ENCODE data around the gene MFSD6.
A peak's percentile ranks its signal among the peaks of the same experiment; 100 is the strongest.

The MFSD6 gene

DNA sequence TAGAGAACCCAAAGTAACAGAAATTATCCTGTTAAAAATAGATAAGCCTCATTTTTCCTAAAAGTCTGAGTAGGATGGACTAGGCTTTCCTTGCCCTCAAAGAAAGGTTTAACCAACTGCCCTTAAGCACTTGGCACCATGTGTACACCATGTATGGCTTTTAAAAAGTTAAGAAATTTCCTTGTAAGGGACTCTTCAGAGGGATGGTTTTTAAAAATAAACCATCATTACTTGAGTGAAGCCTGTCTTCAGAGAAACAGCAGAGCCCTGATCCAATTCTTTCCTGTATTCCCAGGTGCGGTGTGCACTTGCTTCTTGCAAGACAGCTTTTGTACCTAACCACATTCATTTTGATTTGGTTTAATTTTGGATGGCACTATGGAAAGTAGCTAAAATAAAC is 127.4 kb downstream of the MFSD6 start:
- DNase-seq (ENCODE audit: insufficient read length, low spot score) (no peak), FAIRE-seq (no peak)
- TF ChIP-seq, protein P1, sequence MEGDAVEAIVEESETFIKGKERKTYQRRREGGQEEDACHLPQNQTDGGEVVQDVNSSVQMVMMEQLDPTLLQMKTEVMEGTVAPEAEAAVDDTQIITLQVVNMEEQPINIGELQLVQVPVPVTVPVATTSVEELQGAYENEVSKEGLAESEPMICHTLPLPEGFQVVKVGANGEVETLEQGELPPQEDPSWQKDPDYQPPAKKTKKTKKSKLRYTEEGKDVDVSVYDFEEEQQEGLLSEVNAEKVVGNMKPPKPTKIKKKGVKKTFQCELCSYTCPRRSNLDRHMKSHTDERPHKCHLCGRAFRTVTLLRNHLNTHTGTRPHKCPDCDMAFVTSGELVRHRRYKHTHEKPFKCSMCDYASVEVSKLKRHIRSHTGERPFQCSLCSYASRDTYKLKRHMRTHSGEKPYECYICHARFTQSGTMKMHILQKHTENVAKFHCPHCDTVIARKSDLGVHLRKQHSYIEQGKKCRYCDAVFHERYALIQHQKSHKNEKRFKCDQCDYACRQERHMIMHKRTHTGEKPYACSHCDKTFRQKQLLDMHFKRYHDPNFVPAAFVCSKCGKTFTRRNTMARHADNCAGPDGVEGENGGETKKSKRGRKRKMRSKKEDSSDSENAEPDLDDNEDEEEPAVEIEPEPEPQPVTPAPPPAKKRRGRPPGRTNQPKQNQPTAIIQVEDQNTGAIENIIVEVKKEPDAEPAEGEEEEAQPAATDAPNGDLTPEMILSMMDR (IDR thresholded peaks at IDR 0.05; ENCODE audit: insufficient read depth, missing control alignments): no peak

DNA sequence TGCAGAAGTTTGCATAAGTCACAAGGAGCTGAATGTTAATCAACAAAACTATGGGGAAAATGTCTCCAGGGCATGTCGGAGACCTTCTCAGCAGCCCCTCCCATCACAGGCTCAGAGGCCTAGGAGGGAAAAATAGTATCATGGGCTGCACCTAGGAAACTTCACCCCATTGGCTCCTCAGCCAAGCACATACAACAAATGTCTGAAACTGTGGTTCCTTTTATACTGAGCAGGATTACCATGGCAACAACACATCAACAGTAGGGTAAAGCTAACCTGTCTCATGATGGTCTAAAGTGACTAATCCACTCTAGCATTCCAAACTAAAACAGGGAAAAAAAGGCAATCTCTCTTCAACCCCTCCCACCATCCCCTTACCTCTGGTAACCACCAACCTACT is 129.6 kb downstream of the MFSD6 start:
- TF ChIP-seq, protein P1 (IDR thresholded peaks at IDR 0.05; ENCODE audit: insufficient read depth, missing control alignments): no peak
- no peak for FAIRE-seq

DNA sequence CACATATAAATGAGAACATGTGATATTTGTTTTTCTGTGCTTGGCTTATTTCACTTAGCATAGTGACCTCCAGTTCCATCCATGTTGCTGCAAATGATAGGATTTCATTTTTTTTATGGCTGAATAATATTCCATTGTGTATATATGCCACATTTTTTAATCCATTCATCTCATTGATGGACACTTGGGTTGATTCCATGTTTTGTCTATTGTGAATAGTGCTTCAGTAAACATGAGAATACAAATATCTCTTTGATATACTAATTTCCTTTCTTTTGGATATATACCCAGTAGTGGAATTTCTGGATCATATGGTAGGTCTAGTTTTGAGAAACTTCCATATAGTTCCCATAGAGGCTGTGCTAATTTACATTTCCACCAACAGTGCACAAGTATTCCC is 130.0 kb downstream of the MFSD6 start:
- DNase-seq (ENCODE audit: insufficient read length, low spot score) (no peak), FAIRE-seq (peak; percentile 56)
- TF ChIP-seq, protein P1 (IDR thresholded peaks at IDR 0.05; ENCODE audit: insufficient read depth, missing control alignments): no peak

More for the DNA sequence above, 129.6 kb downstream of the MFSD6 start:
- no peak for DNase-seq (ENCODE audit: insufficient read length, low spot score)

DNA sequence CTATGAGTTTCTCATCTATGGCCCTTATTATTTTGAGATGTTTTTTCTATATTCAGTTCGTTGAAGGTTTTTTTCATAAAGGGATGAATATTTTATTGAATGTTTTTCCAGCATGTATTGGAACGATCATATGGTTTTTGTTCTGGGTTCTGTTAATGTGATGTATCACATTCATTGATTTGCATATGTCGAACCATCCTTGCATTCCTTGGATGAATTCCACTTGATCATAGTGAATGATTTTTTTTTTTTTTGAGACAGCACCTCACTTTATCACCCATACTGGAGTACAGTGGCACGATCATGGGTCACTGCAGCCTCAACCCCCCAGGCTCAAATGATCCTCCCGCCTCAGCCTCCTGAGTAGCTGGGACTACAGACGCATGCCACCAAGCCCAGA is 131.9 kb downstream of the MFSD6 start:
- TF ChIP-seq, protein P1 (IDR thresholded peaks at IDR 0.05; ENCODE audit: insufficient read depth, missing control alignments): no peak
- FAIRE-seq (no peak), DNase-seq (ENCODE audit: insufficient read length, low spot score) (no peak)

DNA sequence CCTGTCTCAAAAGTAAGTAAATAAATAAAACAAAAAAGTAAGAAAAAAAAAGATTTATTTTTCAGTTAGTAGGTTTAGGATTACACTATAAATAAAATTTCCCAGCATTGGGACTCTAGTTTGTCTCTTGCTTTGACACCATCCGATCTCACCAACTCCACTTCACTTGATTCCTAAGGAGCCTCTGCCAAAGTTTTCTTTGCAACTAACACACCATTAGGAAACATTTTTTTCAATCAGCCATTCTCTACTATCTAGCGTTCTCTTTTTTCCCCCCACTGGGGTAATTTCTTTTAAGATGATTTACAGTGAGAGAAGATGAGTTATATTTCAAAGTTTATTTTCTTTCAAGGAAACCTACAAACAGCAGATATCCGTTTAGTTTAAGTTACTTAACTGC is 136.9 kb downstream of the MFSD6 start:
- TF ChIP-seq, protein P1 (IDR thresholded peaks at IDR 0.05; ENCODE audit: insufficient read depth, missing control alignments): no peak
- no peak for DNase-seq (ENCODE audit: insufficient read length, low spot score)
- FAIRE-seq: no peak

DNA sequence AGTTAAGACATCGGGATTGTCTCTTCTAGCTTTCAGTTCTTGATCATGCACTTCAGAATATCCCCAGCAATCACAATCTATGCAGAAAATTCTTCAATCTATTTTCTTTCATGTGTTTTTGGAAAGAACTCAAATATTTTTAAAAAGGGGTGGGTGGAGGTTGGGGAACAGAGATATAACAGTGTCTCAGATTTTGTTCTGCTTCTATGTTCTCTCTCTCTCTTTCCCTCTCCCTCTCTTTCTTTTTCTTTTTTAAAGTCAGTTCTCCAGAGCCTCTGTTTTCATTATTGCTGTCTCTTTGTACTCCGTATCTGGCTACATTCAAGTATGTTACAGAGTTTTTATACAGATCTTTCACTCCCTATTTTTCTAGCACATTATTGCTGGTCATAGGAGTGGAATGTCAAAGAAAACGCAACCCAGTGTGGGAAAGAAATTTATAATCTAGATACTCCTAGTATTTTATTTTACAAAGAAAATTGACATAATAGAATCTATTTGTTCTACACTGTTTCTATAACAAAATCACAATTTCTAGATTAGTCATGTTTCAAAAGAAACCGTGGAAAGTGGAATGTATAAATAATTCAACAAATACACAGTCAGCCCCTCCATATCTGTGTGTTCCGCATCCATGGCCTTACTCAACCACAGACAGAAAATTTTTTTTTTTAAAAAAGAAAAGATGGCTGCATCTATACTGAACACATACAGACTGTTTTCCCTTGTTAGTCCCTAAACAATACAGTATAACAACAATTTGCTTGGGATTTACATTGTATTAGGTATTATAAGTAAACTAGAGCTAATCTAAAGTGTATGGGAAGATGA is 137.6 kb downstream of the MFSD6 start:
- peak; percentile 38 for FAIRE-seq
- DNase-seq (ENCODE audit: insufficient read length, low spot score): no peak
- TF ChIP-seq, protein P1 (IDR thresholded peaks at IDR 0.05; ENCODE audit: insufficient read depth, missing control alignments): no peak

DNA sequence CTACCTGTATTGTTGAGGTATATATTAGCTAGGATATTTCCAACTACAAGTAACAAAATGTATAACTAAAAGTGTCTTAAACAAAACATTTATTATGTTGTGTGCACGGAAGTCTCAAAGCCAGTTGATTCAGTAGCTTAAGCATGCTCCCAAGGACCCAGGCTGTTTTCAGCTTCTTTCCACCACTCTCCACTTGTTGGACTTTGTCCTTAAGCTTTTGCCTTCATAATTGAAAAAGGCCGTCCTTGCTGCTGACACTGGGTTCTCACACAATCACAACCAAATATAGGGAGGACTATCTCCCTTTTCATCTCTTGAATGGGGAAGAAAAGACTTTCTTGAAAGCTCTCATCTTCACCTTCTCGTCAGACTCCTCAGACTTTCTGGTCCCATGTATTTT is 138.6 kb downstream of the MFSD6 start:
- DNase-seq (ENCODE audit: insufficient read length, low spot score): no peak
- TF ChIP-seq, protein P1 (IDR thresholded peaks at IDR 0.05; ENCODE audit: insufficient read depth, missing control alignments): no peak
- no peak for FAIRE-seq

Measured in D721Med (cell line).